SK-N-SH (cell line): ENCODE measurements around the gene NEK9.

ENCODE experiments used
- CTCF ChIP-seq: fragments of 200-600 bp; sonication (generic); IDR thresholded peaks from 2 replicates; pipeline ENCODE4 v1.6.1; 2017; ENCODE audit warnings: antibody characterized with exemption, mild to moderate bottlenecking, moderate library complexity
- GATA2 ChIP-seq: sonication (generic); formaldehyde crosslinking; IDR thresholded peaks from 2 replicates; pipeline ENCODE4 v1.5.0; 2020; ENCODE audit warnings: mild to moderate bottlenecking, missing genetic modification reagents
- JUND ChIP-seq: IDR thresholded peaks from 2 replicates; pipeline ENCODE4 v1.4.0; 2012
- MEF2A ChIP-seq: IDR thresholded peaks from 2 replicates; pipeline ENCODE4 v1.4.0; 2012; ENCODE audit warnings: low read depth, borderline replicate concordance
- POLR2AphosphoS5 ChIP-seq: IDR thresholded peaks from 2 replicates; pipeline ENCODE4 v1.6.1; 2012; ENCODE audit warnings: low read depth, low read length
- RFX5 ChIP-seq: IDR thresholded peaks from 2 replicates; pipeline ENCODE4 v1.6.1; 2012; ENCODE audit warnings: mild to moderate bottlenecking, improper control_type of control experiment, low read length
- SMC3 ChIP-seq: IDR thresholded peaks from 2 replicates; pipeline ENCODE4 v1.6.1; 2012; ENCODE audit warnings: low read depth, low read length, improper control_type of control experiment
- USF1 ChIP-seq: IDR thresholded peaks from 2 replicates; pipeline ENCODE4 v1.4.0; 2012; ENCODE audit warnings: low read depth, borderline replicate concordance
- YY1 ChIP-seq: IDR thresholded peaks from 2 replicates; pipeline ENCODE4 v1.4.0; 2012; ENCODE audit warnings: low read depth, mild to moderate bottlenecking
- TF ChIP-seq, protein P1 (sequence below): IDR thresholded peaks from 2 replicates; pipeline ENCODE4; 2012
- TF ChIP-seq, protein P2 (sequence below): IDR thresholded peaks from 2 replicates; pipeline ENCODE4 v1.6.1; 2012; ENCODE audit warnings: mild to moderate bottlenecking, low read depth, low read length, moderate library complexity
- TF ChIP-seq, protein P3 (sequence below): IDR thresholded peaks from 2 replicates; pipeline ENCODE4 v1.4.0; 2012; ENCODE audit warnings: low read depth

DNA sequence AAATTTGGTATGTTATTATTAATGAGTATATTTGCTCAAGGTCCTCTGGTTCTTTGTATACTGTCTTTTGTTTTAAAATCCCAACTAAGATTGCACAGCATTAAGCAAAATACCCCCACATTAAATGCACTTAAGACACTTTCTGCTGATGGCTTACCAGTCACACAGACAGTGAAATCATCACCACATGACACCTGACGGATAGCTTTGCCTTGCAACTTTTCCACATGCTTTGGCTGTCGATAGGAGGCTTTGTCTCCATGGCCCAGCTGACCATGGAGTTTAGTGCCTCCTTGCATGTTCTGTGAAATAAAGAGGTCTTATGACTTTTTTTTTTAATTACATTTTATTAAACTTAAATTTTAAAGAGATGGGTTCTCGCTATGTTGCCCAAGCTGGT lies 19.7 kb downstream of the NEK9 start:
- TF ChIP-seq POLR2AphosphoS5 (no peak), CTCF (no peak), SMC3 (no peak), GATA2 (CRISPR knock-in tag) (no peak), RFX5 (no peak), MEF2A (no peak), JUND (no peak), USF1 (no peak), YY1 (no peak)
- TF ChIP-seq, protein P1, sequence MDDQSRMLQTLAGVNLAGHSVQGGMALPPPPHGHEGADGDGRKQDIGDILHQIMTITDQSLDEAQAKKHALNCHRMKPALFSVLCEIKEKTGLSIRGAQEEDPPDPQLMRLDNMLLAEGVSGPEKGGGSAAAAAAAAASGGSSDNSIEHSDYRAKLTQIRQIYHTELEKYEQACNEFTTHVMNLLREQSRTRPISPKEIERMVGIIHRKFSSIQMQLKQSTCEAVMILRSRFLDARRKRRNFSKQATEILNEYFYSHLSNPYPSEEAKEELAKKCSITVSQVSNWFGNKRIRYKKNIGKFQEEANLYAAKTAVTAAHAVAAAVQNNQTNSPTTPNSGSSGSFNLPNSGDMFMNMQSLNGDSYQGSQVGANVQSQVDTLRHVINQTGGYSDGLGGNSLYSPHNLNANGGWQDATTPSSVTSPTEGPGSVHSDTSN = no peak
- TF ChIP-seq, protein P2, sequence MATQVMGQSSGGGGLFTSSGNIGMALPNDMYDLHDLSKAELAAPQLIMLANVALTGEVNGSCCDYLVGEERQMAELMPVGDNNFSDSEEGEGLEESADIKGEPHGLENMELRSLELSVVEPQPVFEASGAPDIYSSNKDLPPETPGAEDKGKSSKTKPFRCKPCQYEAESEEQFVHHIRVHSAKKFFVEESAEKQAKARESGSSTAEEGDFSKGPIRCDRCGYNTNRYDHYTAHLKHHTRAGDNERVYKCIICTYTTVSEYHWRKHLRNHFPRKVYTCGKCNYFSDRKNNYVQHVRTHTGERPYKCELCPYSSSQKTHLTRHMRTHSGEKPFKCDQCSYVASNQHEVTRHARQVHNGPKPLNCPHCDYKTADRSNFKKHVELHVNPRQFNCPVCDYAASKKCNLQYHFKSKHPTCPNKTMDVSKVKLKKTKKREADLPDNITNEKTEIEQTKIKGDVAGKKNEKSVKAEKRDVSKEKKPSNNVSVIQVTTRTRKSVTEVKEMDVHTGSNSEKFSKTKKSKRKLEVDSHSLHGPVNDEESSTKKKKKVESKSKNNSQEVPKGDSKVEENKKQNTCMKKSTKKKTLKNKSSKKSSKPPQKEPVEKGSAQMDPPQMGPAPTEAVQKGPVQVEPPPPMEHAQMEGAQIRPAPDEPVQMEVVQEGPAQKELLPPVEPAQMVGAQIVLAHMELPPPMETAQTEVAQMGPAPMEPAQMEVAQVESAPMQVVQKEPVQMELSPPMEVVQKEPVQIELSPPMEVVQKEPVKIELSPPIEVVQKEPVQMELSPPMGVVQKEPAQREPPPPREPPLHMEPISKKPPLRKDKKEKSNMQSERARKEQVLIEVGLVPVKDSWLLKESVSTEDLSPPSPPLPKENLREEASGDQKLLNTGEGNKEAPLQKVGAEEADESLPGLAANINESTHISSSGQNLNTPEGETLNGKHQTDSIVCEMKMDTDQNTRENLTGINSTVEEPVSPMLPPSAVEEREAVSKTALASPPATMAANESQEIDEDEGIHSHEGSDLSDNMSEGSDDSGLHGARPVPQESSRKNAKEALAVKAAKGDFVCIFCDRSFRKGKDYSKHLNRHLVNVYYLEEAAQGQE = no peak
- TF ChIP-seq, protein P3, sequence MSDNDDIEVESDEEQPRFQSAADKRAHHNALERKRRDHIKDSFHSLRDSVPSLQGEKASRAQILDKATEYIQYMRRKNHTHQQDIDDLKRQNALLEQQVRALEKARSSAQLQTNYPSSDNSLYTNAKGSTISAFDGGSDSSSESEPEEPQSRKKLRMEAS = no peak
